ENCODE data around the gene NUDT12. TPM values are rescaled to one million over a fixed set of nuclear protein-coding genes. Genes with fewer than 3 reads are reported as not detected.

NUDT12 gene
- total RNA-seq, 1 donor from 2014 or later = 26.7 TPM

GRCh38 chr5:103541569-103541968 lies 21.0 kb downstream of the NUDT12 start:
- DNase-seq (ENCODE audit: low read depth) = no peak

- DNase-seq (ENCODE audit: low read depth) = no peak
These were observed 21.5 kb downstream of the NUDT12 start for GRCh38 chr5:103541114-103541513.

- no peak for DNase-seq (ENCODE audit: low read depth)
These were observed 22.9 kb downstream of the NUDT12 start for GRCh38 chr5:103539376-103540330.

GRCh38 chr5:103532086-103532734 lies 30.4 kb downstream of the NUDT12 start:
- DNase-seq (ENCODE audit: low read depth) = no peak

- DNase-seq (ENCODE audit: low read depth) = peak; percentile 23
These were observed 36.2 kb downstream of the NUDT12 start for GRCh38 chr5:103526164-103526915.

- no peak for DNase-seq (ENCODE audit: low read depth)
These were observed 37.2 kb downstream of the NUDT12 start for GRCh38 chr5:103525361-103525760.

GRCh38 chr5:103523319-103523718 lies 39.3 kb downstream of the NUDT12 start:
- DNase-seq (ENCODE audit: low read depth) = no peak

- no peak for DNase-seq (ENCODE audit: low read depth)
These were observed 40.0 kb downstream of the NUDT12 start for GRCh38 chr5:103522586-103522985.

- DNase-seq (ENCODE audit: low read depth) = no peak
These were observed 43.0 kb downstream of the NUDT12 start for GRCh38 chr5:103519550-103519949.

- no peak for DNase-seq (ENCODE audit: low read depth)
These were observed 48.2 kb downstream of the NUDT12 start for GRCh38 chr5:103514371-103514770.

GRCh38 chr5:103513701-103514100 lies 48.9 kb downstream of the NUDT12 start:
- DNase-seq (ENCODE audit: low read depth) = no peak

- no peak for DNase-seq (ENCODE audit: low read depth)
These were observed 50.1 kb downstream of the NUDT12 start for GRCh38 chr5:103512500-103512899.

- DNase-seq (ENCODE audit: low read depth) = no peak
These were observed 51.1 kb downstream of the NUDT12 start for GRCh38 chr5:103511554-103511885.

- DNase-seq (ENCODE audit: low read depth) = no peak
These were observed 51.6 kb downstream of the NUDT12 start for GRCh38 chr5:103510851-103511553.

GRCh38 chr5:103505581-103506305 lies 56.8 kb downstream of the NUDT12 start:
- DNase-seq (ENCODE audit: low read depth) = peak; percentile 46

GRCh38 chr5:103503066-103503465 lies 59.5 kb downstream of the NUDT12 start:
- DNase-seq (ENCODE audit: low read depth) = no peak

GRCh38 chr5:103502662-103503061 lies 59.9 kb downstream of the NUDT12 start:
- no peak for DNase-seq (ENCODE audit: low read depth)
